Parathyroid adenoma (tissue), 2 donors: Measurements from ENCODE around the gene ADGRG1.

Source experiments
- H2AFZ ChIP-seq: fragments of 300-600 bp; sonication (generic); one replicate; pipeline ENCODE4 v1.7.0; 2017; ENCODE audit warnings: antibody characterized with exemption, mild to moderate bottlenecking
- H3K27ac ChIP-seq: fragments of 300-600 bp; sonication (generic); one replicate; pipeline ENCODE4 v1.7.0; 2017
- H3K27me3 ChIP-seq: fragments of 300-600 bp; sonication (generic); one replicate; pipeline ENCODE4 v1.7.0; 2017; ENCODE audit warnings: low read length; ENCODE audit not compliant: control insufficient read depth, insufficient read depth
- H3K36me3 ChIP-seq: fragments of 300-600 bp; sonication (generic); one replicate; pipeline ENCODE4 v1.7.0; 2017; ENCODE audit warnings: low read length; ENCODE audit not compliant: control insufficient read depth, insufficient read depth
- H3K4me1 ChIP-seq: fragments of 300-600 bp; sonication (generic); one replicate; pipeline ENCODE4 v1.7.0; 2017; ENCODE audit warnings: control low read depth
- H3K4me2 ChIP-seq: fragments of 300-600 bp; sonication (generic); one replicate; pipeline ENCODE4 v1.7.0; 2017; ENCODE audit warnings: low read length
- H3K4me3 ChIP-seq: fragments of 300-600 bp; sonication (generic); one replicate; pipeline ENCODE4 v1.7.0; 2017; ENCODE audit warnings: low read depth, low read length
- H3K79me2 ChIP-seq: fragments of 300-600 bp; sonication (generic); one replicate; pipeline ENCODE4 v1.7.0; 2017; ENCODE audit warnings: control low read depth
- H3K9ac ChIP-seq: fragments of 300-600 bp; sonication (generic); one replicate; pipeline ENCODE4 v1.7.0; 2017; ENCODE audit warnings: mild to moderate bottlenecking
- H3K9me3 ChIP-seq: fragments of 300-600 bp; sonication (generic); one replicate; pipeline ENCODE4 v1.7.0; 2017; ENCODE audit warnings: low read length; ENCODE audit not compliant: control insufficient read depth
- CTCF ChIP-seq: fragments of 300-600 bp; sonication (generic); IDR thresholded peaks from one replicate; pipeline ENCODE4 v1.7.0; 2017; ENCODE audit warnings: antibody characterized with exemption, mild to moderate bottlenecking
- donor health status: primary hyperparathyroidism.

The ADGRG1 gene

GRCh38 chr16:57640185-57640584 is 11.8 kb downstream of the ADGRG1 start:
- H3K79me2 ChIP-seq = peaks cover 18% of the 10 kb centered on the region
- H3K27me3 ChIP-seq = no peaks in the 10 kb centered on the region
- no peaks in the 10 kb centered on the region for H3K36me3 ChIP-seq
- H3K9ac ChIP-seq = no peak overlapping the region
- H3K4me3 ChIP-seq = no peak overlapping the region
- no peak overlapping the region for H2AFZ ChIP-seq
- no peak for TF ChIP-seq CTCF
- H3K4me1 ChIP-seq = peaks cover 5% of the 10 kb centered on the region
- no peak overlapping the region for H3K4me2 ChIP-seq
- no peak overlapping the region for H3K27ac ChIP-seq
- H3K9me3 ChIP-seq = no peaks in the 10 kb centered on the region

- H3K79me2 ChIP-seq = peaks cover 14% of the 10 kb centered on the region
- no peak overlapping the region for H3K9ac ChIP-seq
- H3K4me2 ChIP-seq = no peak overlapping the region
- H3K4me3 ChIP-seq = no peak overlapping the region
- H2AFZ ChIP-seq = no peak overlapping the region
- no peaks in the 10 kb centered on the region for H3K9me3 ChIP-seq
- TF ChIP-seq CTCF = no peak
- peaks cover under 1% of the 10 kb centered on the region for H3K4me1 ChIP-seq
- H3K27me3 ChIP-seq = no peaks in the 10 kb centered on the region
- H3K27ac ChIP-seq = no peak overlapping the region
- no peaks in the 10 kb centered on the region for H3K36me3 ChIP-seq
Measured at GRCh38 chr16:57640612-57641011, 12.2 kb downstream of the ADGRG1 start.

GRCh38 chr16:57642160-57643135 is 14.0 kb downstream of the ADGRG1 start:
- TF ChIP-seq CTCF = no peak
- H3K9ac ChIP-seq = no peak overlapping the region
- H3K4me1 ChIP-seq = no peaks in the 10 kb centered on the region
- H3K27me3 ChIP-seq = no peaks in the 10 kb centered on the region
- H3K9me3 ChIP-seq = no peaks in the 10 kb centered on the region
- no peaks in the 10 kb centered on the region for H3K36me3 ChIP-seq
- no peak overlapping the region for H3K4me2 ChIP-seq
- peaks cover 8% of the 10 kb centered on the region for H3K79me2 ChIP-seq
- no peak overlapping the region for H2AFZ ChIP-seq
- H3K27ac ChIP-seq = no peak overlapping the region
- no peak overlapping the region for H3K4me3 ChIP-seq

GRCh38 chr16:57643147-57643874 is 14.9 kb downstream of the ADGRG1 start:
- no peak overlapping the region for H2AFZ ChIP-seq
- H3K9me3 ChIP-seq = no peaks in the 10 kb centered on the region
- H3K27me3 ChIP-seq = no peaks in the 10 kb centered on the region
- no peak overlapping the region for H3K27ac ChIP-seq
- peaks cover 8% of the 10 kb centered on the region for H3K79me2 ChIP-seq
- H3K9ac ChIP-seq = no peak overlapping the region
- no peak for TF ChIP-seq CTCF
- H3K36me3 ChIP-seq = no peaks in the 10 kb centered on the region
- peaks cover 5% of the 10 kb centered on the region for H3K4me1 ChIP-seq
- H3K4me3 ChIP-seq = no peak overlapping the region
- H3K4me2 ChIP-seq = no peak overlapping the region
